GM12874 (cell line): ENCODE measurements around the gene PCDH8.

Experiments
- CTCF ChIP-seq: IDR thresholded peaks from 2 replicates; pipeline ENCODE4 v1.5.1; 2011; ENCODE audit warnings: low read depth, mild to moderate bottlenecking, control low read depth, low read length, moderate library complexity; ENCODE audit not compliant: insufficient read depth

Gene PCDH8

GRCh38 chr13:52850072-52850395, 1.6 kb upstream of the PCDH8 start:
- TF ChIP-seq CTCF = no peak

- no peak for TF ChIP-seq CTCF
Observed at GRCh38 chr13:52849291-52850071, 1.0 kb upstream of the PCDH8 start.

GRCh38 chr13:52847682-52848432, 583 bp downstream of the PCDH8 start:
- TF ChIP-seq CTCF = no peak

- no peak for TF ChIP-seq CTCF
Observed at GRCh38 chr13:52847322-52847681, 1.1 kb downstream of the PCDH8 start.

- TF ChIP-seq CTCF = no peak
Observed at GRCh38 chr13:52846567-52847321, 1.7 kb downstream of the PCDH8 start.

GRCh38 chr13:52845766-52846566, 2.5 kb downstream of the PCDH8 start:
- no peak; the same call in 1 of the 2 replicates for TF ChIP-seq CTCF
